PC-3 (cell line): ENCODE data around the gene COL9A1. TPM values are rescaled to one million over a fixed set of nuclear protein-coding genes. Genes with fewer than 3 reads are reported as not detected.

Source experiments
- ATAC-seq: fragments of 200-7000 bp; cut with Tn5 transposase; 2 replicates; pipeline ENCODE4 v1.9.1; 2020; ENCODE audit warnings: mild to moderate bottlenecking, moderate library complexity
- BruUV-seq: library from RNA; stranded (reverse); fragments of 400-500 nt; replicated peaks from 2 replicates; lab custom pipeline; 2021; lab: Mats Ljungman, UMichigan
- CTCF ChIA-PET: fragments of 300-600 bp; sonication (Branson Sonifier 250); formaldehyde crosslinking; loops from one replicate; lab custom pipeline; 2022; ENCODE audit warnings: antibody characterized with exemption; lab: Charles Lee
- POLR2A ChIA-PET: fragments of 300-600 bp; sonication (Branson Sonifier 250); formaldehyde crosslinking; loops from one replicate; lab custom pipeline; 2022; ENCODE audit warnings: antibody characterized with exemption; ENCODE audit not compliant: unreplicated experiment; lab: Charles Lee
- DNase-seq: peaks from one replicate; pipeline ENCODE4 v3.0.0-alpha.2; 2015
- H2AFZ ChIP-seq: fragments of 300-600 bp; sonication (generic); 2 replicates; pipeline ENCODE4 v1.6.0; 2016; ENCODE audit warnings: antibody characterized with exemption, low read length
- H3F3A ChIP-seq: fragments of 300-600 bp; sonication (generic); one replicate; pipeline ENCODE4 v1.6.0; 2017; ENCODE audit warnings: antibody characterized with exemption, low read length, control low read depth, mild to moderate bottlenecking; ENCODE audit not compliant: unreplicated experiment
- H3K27ac ChIP-seq: fragments of 300-600 bp; sonication (generic); 2 replicates; pipeline ENCODE4 v1.5.1; 2016; ENCODE audit warnings: mild to moderate bottlenecking, low read length
- H3K27me3 ChIP-seq: fragments of 300-600 bp; sonication (generic); 2 replicates; pipeline ENCODE4 v1.6.1; 2016; ENCODE audit warnings: low read length, mixed read lengths
- H3K36me3 ChIP-seq: fragments of 300-600 bp; sonication (generic); 2 replicates; pipeline ENCODE4 v1.6.1; 2016; ENCODE audit warnings: low read depth, mixed run types, low read length, mixed read lengths
- H3K4me1 ChIP-seq: fragments of 300-600 bp; sonication (generic); 2 replicates; pipeline ENCODE4 v1.5.1; 2016; ENCODE audit warnings: low read length; ENCODE audit not compliant: insufficient read depth
- H3K4me2 ChIP-seq: fragments of 300-600 bp; sonication (generic); 2 replicates; pipeline ENCODE4 v1.6.0; 2016; ENCODE audit warnings: low read length
- H3K4me3 ChIP-seq: fragments of 300-600 bp; sonication (generic); 2 replicates; pipeline ENCODE4 v1.5.1; 2016; ENCODE audit warnings: mild to moderate bottlenecking, low read length, mixed read lengths
- H3K79me2 ChIP-seq: fragments of 300-600 bp; sonication (generic); 2 replicates; pipeline ENCODE4 v1.6.1; 2017; ENCODE audit warnings: low read length, mixed read lengths
- H3K9ac ChIP-seq: fragments of 300-600 bp; sonication (generic); 2 replicates; pipeline ENCODE4 v1.6.0; 2016; ENCODE audit warnings: mild to moderate bottlenecking, low read length
- H3K9me2 ChIP-seq: fragments of 300-600 bp; sonication (generic); replicated peaks from 2 replicates; pipeline ENCODE4 v1.6.1; 2016; ENCODE audit warnings: mixed run types, low read length, mixed read lengths
- H3K9me3 ChIP-seq: fragments of 300-600 bp; sonication (generic); 2 replicates; pipeline ENCODE4 v1.6.1; 2016; ENCODE audit warnings: low read length, mixed read lengths
- H4K20me1 ChIP-seq: fragments of 300-600 bp; sonication (generic); 2 replicates; pipeline ENCODE4 v1.6.1; 2016; ENCODE audit warnings: low read length, mixed read lengths
- CTCF ChIP-seq: fragments of 300-600 bp; sonication (generic); conservative IDR thresholded peaks from 2 replicates; pipeline ENCODE4 v1.5.1; 2017; ENCODE audit warnings: antibody characterized with exemption, low read depth, mild to moderate bottlenecking, low read length
- EZH2 ChIP-seq: fragments of 300-600 bp; sonication (generic); IDR thresholded peaks from one replicate; pipeline ENCODE4 v1.6.1; 2017; ENCODE audit warnings: antibody characterized with exemption, mild to moderate bottlenecking, low read length; ENCODE audit not compliant: unreplicated experiment
- EZH2phosphoT487 ChIP-seq: fragments of 300-600 bp; sonication (generic); IDR thresholded peaks from 2 replicates; pipeline ENCODE4 v1.6.1; 2018; ENCODE audit warnings: mild to moderate bottlenecking, antibody characterized with exemption, low read length, borderline replicate concordance
- intact Hi-C: fragments of 100-400 bp; cut with micrococcal nuclease; formaldehyde crosslinking; loops from 2 replicates; pipeline ENCODE4 v1.9.0; 2023
- total RNA-seq: library from RNA; depleted of rRNA; stranded (reverse); fragments of >200 nt; gene quantifications from 2 replicates; pipeline ENCODE4 v1.2.3, GENCODE V29; 2014

Gene COL9A1
- total RNA-seq, 1 experiment from 2014 or later: not detected

GRCh38 chr6:70277470-70277869 lies 25.4 kb downstream of the COL9A1 start:
- H3K36me3 ChIP-seq: no peaks in the 10 kb centered on the region
- no peaks in the 10 kb centered on the region for H3F3A ChIP-seq
- ChIA-PET CTCF (no interaction called here), POLR2A (no interaction called here)
- H3K79me2 ChIP-seq: no peaks in the 10 kb centered on the region
- H3K4me2 ChIP-seq: no peak overlapping the region
- no peaks in the 10 kb centered on the region for H3K27me3 ChIP-seq
- H3K9ac ChIP-seq: no peak overlapping the region
- intact Hi-C loops: no loop called here
- H3K9me3 ChIP-seq: no peaks in the 10 kb centered on the region
- no TSS peak for BruUV-seq
- ATAC-seq (peak; percentile 35; the same call in 1 of the 2 replicates), DNase-seq (peak; percentile 27)
- H3K4me1 ChIP-seq: no peaks in the 10 kb centered on the region
- H3K4me3 ChIP-seq: no peak overlapping the region
- no peak overlapping the region for H2AFZ ChIP-seq
- no peak overlapping the region for H3K27ac ChIP-seq
- no peaks in the 10 kb centered on the region for H4K20me1 ChIP-seq
- TF ChIP-seq EZH2phosphoT487: no peak
- TF ChIP-seq EZH2: no peak
- no peak for TF ChIP-seq CTCF
- no peaks in the 10 kb centered on the region for H3K9me2 ChIP-seq

GRCh38 chr6:70274338-70274737 lies 28.5 kb downstream of the COL9A1 start:
- Histone ChIP-seq H3K9me3 (no peaks in the 10 kb centered on the region), H3K4me1 (no peaks in the 10 kb centered on the region), H2AFZ (no peak overlapping the region), H3K79me2 (no peaks in the 10 kb centered on the region), H3K9ac (no peak overlapping the region), H4K20me1 (no peaks in the 10 kb centered on the region), H3K9me2 (no peaks in the 10 kb centered on the region), H3K27ac (no peak overlapping the region), H3K36me3 (no peaks in the 10 kb centered on the region), H3K27me3 (0 out of 2 replicates have a peak, but pooled peaks cover 7% of the 10 kb centered on the region), H3K4me3 (no peak overlapping the region), H3F3A (no peaks in the 10 kb centered on the region), H3K4me2 (no peak overlapping the region)
- POLR2A ChIA-PET: interaction anchor here (0.6 kb wide), 1 partner anchor 21 kb away, joined by 3 read pairs; no protein-coding TSS in a partner anchor
- no TSS peak for BruUV-seq
- ATAC-seq: no peak
- CTCF ChIA-PET: no interaction called here
- no peak for DNase-seq
- no peak for TF ChIP-seq EZH2phosphoT487
- TF ChIP-seq CTCF: no peak
- no peak for TF ChIP-seq EZH2
- intact Hi-C loops: no loop called here

- no peaks in the 10 kb centered on the region for H3K79me2 ChIP-seq
- H4K20me1 ChIP-seq: no peaks in the 10 kb centered on the region
- no peak overlapping the region for H3K4me3 ChIP-seq
- H3K36me3 ChIP-seq: no peaks in the 10 kb centered on the region
- no peaks in the 10 kb centered on the region for H3F3A ChIP-seq
- ATAC-seq: peak; percentile 56
- CTCF ChIA-PET: no interaction called here
- H3K9me3 ChIP-seq: no peaks in the 10 kb centered on the region
- H3K27me3 ChIP-seq: 0 out of 2 replicates have a peak, but pooled peaks cover 7% of the 10 kb centered on the region
- H3K9me2 ChIP-seq: no peaks in the 10 kb centered on the region
- no TSS peak for BruUV-seq
- intact Hi-C loops: no loop called here
- H3K4me2 ChIP-seq: no peak overlapping the region
- no peaks in the 10 kb centered on the region for H3K4me1 ChIP-seq
- POLR2A ChIA-PET: interaction anchor here (0.6 to 0.7 kb wide), 2 partner anchors 141 to 1471 kb away, joined by 5 to 6 read pairs; no protein-coding TSS in a partner anchor
- H3K27ac ChIP-seq: no peak overlapping the region
- DNase-seq: peak; percentile 6
- no peak overlapping the region for H3K9ac ChIP-seq
- TF ChIP-seq CTCF (no peak), EZH2 (no peak), EZH2phosphoT487 (no peak)
- no peak overlapping the region for H2AFZ ChIP-seq
These were observed 30.8 kb downstream of the COL9A1 start for GRCh38 chr6:70272071-70272470.
